ENCODE results near the gene KDM3B.
"Not testable (repeated sequence)": the region's sequence is repeated elsewhere in the genome, so short reads cannot be mapped to it uniquely, and the experiment has no call there.

Gene KDM3B

GRCh38 chr5:138468133-138468965 is 115.9 kb downstream of the KDM3B start:
- DNase-seq = no peak

DNA sequence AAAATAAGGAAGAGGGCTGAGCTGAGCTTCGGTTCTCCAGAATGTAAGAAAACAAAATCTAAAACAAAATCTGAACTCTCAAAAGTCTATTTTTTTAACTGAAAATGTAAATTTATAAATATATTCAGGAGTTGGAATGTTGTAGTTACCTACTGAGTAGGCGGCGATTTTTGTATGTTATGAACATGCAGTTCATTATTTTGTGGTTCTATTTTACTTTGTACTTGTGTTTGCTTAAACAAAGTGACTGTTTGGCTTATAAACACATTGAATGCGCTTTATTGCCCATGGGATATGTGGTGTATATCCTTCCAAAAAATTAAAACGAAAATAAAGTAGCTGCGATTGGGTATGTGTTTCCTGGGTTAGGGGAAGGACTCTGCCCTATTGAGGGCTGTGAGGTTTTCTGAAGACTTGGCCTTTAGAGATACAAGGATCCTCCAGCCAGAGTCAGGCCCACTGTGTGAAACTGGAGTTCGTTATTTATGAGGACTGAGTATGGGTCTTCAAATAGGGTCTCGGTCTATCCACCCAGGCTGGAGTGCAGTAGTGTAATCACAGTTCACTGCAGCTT is 116.6 kb downstream of the KDM3B start:
- no peak for DNase-seq

- no peak for DNase-seq
These were observed 117.2 kb downstream of the KDM3B start for GRCh38 chr5:138469540-138470321.

DNA sequence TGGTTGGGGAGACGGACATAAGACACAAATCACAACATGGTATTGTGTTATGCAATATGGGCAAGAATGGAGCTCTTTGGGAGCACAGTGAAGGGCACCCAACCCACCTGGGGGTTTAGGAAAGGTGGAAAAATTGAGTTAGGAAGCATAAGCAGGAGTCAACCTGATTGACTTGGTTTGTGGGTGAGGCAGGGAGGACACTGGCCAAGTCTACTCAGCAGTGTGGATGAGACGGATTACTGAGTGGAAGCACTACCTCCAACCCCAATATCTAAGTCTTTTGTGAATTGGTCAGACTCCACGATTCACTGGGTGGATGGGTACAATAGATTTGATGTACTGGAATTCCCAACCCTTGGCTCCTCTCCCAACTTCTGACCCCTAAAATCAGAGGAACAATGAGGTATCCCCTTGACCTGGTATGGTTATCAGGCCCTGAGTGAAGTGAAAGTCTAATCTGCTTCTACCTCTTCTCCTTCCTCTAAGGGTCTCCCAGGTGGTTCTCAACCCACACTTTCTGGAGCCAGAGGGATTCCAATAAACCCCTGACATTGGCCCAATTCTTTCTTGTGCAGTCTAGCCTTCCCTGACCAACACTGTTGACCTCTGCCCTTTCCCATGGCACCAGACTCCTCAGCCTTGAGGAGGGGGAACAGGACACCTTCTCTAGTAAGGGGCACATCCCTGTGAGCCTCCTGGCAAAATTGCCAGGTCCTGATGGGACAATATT is 118.0 kb downstream of the KDM3B start:
- DNase-seq = no peak

GRCh38 chr5:138471052-138471361 is 118.5 kb downstream of the KDM3B start:
- DNase-seq = no peak

GRCh38 chr5:138472353-138472752 is 119.9 kb downstream of the KDM3B start:
- DNase-seq = no peak

GRCh38 chr5:138473151-138473550 is 120.7 kb downstream of the KDM3B start:
- not testable (repeated sequence) for DNase-seq

- no peak for DNase-seq
These were observed 124.4 kb downstream of the KDM3B start for GRCh38 chr5:138476918-138477317.

DNA sequence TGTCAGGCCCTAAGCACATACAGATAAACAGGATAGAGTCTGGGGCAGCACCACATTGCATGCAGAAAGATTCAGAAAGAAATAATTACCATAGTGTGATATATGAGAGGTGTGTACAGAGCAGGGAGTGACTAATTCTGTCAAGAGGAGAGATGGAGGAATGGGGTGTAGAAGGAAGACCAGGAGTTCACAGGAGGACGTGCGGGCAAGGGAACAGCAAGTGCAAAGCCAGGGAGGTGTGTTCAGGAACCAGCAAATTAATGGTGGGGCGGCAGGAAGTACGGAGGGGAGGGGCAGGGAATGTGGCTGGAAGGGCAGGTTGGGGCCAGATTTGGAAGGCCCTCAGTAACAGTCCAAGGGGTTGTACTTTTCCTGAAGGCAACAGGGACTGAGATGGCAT is 130.2 kb downstream of the KDM3B start:
- DNase-seq = no peak
